Activated CD8-positive, alpha-beta memory T cell treated with anti-CD3 and anti-CD28 coated beads, Interleukin-2, amount 50 U/mL, for 4 hours (primary cell): Measurements from ENCODE around the gene PYHIN1.

ENCODE experiments used
- DNase-seq: peaks from one replicate; pipeline ENCODE4 v3.0.0-alpha.2; 2020

PYHIN1 gene

DNA sequence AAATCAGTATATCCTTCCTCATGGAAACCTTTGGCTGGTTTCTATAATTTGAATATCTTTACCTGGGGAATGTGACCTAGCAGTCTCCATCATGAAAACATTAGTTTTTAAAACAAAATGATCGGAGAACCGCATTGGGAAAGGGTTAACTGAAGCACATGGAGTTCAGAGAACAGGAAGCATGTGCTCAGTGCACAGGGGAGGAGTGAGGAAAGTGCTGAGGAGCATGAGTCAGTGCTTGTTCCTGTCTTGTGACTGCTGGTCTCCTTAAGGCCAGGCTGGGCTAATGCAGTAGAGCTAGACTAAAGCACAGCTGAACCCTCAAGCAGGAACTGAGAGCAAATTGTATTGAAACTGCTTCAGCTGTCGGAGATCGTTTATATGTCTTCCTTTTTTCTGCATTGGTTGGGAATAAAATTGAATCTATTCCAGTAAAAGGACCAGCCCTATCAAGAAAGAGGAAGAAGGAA lies 84.1 kb downstream of the PYHIN1 start:
- DNase-seq, result peak; percentile 63

DNA sequence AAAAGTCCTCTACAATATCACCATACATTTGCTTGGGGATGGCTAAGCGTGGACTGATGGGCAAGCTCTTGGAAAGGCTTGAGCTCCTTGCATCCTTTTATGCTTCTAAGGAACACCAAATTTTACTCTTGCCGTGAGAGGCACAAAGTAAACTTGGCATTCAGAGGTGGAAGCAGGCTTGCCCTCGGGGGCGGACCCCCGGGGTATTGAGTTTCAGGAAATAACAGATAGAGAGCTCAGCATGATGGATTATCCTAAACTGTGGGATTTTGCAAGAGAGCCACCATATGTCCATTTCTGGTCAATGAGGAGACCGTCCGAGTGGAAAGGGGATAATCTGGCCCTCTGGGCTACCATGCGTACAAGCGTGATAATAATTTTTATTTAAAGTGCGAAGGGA lies 92.4 kb downstream of the PYHIN1 start:
- DNase-seq, result no peak

DNA sequence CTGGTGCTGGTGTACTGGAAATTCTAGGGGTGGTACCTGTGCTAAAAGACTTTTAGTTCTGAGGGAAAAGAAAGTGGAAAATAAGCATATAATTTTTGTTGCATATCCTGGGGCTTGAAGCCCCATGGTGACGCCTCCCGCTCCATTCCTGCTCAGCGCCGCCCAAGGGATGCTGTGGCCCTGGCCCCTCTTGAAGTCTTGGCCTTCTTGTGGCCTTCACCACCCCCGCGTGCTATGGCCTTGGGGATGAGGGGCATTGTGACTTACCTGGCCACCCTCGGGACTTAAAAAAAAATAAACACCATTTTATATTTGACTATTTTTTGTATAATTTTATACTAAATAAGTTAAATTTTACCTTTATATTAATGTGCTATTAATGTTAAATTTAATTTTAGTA lies 93.7 kb downstream of the PYHIN1 start:
- DNase-seq, result no peak
